Stimulated activated CD8-positive, alpha-beta memory T cell treated with anti-CD3 and anti-CD28 coated beads, Interleukin-7, amount 100 ng/mL, for 4 hours (primary cell): ENCODE data around the gene KRT35.
"Not testable (repeated sequence)": the region's sequence is repeated elsewhere in the genome, so short reads cannot be mapped to it uniquely, and the experiment has no call there.

ENCODE experiments used
- DNase-seq, 2 donors: peaks; one replicate each; pipeline ENCODE4 v3.0.0-alpha.2; 2020; ENCODE audit warnings: low read depth in 2 of 2

KRT35 gene

DNA sequence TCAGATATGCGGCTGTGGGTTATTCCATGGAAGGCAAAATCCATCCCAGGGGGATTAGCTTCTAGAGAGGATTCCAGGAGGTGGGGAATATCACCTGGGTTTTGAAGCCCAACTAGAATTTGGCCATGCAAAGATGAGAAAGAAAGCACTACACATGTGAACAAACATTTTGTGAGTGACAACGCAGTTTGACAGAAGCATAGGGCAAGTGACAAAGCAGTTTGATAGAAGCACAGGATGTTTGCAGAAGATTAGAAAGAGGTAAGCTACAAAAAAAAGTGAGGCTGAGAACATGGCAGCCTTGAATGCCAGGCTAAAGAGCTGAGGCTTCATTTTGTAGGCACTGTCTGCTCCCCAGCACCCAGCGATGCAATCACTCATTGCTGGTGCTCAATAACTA lies 27.9 kb downstream of the KRT35 start:
- no peak for DNase-seq

DNA sequence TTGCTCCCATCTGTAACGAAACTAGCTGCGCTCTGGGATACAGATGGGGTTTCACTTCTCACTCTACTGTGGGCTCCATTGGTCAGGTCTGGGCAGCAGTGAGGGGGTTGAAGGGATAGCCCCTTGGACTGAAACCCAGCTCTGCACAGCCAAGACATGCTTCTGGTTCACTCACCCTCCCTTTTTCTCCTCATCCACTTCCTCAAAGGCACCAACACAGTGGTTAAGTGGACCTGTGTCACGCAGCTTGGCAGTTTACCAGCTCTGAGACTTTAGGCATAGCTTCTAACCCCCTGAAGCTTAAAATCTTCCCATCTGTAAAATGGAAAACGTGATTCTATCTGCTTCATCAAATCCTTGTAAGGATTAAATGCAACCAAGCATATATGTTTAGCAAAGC lies 28.7 kb downstream of the KRT35 start:
- DNase-seq, result no peak

DNA sequence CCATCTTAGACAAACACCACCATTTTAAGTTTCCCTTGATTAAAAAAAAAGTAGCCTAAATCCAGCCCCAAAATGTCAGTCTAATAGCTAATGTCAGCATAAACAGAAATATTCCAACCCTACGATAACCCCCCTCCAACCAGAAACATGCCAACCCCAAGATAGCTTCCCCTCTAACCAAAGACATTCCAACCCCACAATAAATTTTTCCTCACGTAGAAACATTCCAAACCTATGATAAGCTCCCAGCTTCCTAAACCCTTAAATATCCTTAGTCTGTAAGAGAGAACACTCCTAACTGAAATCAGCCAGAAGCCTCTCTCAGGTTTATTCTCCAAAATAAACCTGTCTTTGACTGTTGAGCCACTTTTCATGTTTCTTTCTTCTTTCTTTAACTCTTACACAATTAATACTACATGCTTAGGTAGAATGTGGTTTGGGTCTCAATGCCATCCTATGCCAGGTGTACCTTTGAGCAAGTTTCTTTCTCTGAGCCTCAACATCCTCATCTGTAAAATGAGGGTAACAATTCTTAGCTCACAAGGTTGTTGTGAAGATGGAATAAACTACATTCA lies 29.7 kb downstream of the KRT35 start:
- DNase-seq, result no peak

DNA sequence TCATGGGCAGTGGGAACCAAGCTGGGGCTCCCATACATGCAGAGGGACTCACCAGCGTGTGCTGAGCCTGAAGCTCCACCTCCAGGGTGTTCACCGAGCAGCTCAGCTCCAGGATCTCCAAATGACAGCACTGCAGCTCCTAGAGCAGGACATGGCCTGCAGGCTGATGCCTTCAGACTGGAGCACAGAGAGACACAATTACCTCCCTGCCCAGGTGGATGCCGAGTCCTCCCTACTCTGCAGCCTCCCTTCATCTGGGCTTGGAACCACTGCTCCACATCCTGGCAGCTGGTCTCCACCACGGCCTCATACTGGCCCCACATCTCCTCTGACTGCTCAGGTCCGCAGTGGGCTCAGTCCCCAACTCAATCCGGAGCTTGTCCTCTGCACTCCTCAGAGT lies 31.9 kb downstream of the KRT35 start:
- no peak for DNase-seq

DNA sequence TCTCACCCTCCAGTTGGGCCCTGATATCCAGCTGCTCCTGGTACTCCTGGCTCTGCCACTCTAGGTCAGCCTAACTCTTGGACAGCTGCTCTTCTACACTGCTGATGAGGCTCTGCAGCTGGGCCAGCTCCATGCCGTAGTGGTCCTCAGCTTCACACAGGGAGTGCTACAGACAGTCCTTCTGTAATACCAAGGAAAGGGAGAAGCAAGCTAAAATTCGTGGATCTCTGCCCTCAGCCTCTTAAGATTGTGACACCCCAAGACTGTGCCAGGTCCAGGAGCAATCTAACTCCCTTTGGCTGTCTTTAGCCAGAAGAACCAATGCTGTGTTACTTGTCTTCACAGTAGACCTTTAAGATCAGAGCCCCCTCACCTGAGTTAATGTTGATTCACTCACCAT lies 32.4 kb downstream of the KRT35 start:
- no peak for DNase-seq

DNA sequence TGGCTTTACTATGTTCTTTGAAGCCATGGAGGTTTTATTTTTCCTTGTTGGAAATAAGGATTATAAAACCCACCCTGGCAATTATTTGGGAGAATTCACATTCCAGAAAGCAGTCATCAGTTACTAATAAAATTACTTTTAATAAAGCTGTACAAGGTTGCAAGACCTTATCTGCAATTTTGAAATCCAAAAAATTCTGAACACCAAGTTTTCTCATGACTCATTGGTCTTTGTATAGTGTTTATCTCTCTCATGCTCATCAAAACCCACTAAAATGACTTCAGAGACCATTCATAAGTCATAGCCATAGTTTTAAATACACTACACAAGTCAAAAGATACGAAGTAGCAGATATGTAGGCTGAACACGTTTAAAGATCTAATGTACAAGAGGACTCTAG lies 34.1 kb downstream of the KRT35 start:
- no peak for DNase-seq

DNA sequence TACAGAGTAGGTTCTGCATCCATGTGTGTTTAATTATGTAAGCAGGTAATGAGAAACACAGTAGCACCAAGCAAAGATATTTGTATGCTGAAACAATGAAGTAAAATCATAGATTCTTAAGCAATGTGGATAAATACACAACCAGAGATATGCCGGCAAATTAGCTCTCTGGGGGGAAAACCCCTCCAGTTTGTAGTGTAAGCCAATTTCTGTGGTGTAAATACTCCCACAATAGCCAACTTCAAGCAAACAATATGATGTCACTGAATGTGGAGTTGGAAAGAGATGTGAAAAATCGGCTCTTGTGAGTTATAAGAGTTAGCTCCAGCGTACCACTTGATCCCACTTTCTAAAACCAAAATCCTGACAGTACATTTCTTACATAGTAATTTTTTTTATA lies 36.3 kb downstream of the KRT35 start:
- no peak for DNase-seq

DNA sequence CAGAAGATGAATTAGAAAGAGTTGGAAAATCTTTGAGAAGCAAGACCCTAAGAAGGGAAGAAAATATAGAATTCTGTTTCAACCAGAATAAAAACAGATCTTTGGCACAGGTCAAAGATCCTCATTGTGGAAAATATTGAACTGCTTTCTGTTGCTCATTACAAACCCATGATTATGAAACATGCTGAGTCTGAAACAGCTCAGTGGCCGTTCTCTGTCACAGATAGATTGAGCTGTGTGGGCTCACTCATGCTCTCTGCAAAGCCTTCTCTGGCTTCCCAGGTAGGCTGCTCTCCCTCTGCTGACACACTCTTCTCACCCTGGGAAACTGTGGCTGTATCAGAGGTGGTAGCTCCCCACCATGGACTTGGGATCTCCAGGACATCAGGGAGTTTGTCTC lies 36.8 kb downstream of the KRT35 start:
- DNase-seq, result no peak

DNA sequence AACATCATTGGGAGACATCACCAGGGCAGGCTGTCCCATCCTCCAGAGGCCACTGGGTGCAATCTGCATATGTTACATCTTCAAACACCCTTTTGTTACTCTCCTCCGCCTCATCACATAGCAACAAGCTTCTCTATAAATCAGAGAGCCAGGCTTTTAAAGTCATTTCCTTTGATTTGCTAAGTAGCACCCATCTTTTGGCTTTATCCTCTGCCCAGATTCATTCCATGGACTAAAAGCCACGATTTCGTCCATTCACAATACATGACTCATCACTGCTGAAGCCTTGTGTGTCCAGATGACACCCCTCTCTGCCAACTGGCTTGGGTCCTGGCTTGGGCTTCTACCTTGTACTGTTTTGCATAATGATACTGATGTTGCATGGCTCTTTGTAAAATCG lies 38.2 kb downstream of the KRT35 start:
- no peak for DNase-seq

DNA sequence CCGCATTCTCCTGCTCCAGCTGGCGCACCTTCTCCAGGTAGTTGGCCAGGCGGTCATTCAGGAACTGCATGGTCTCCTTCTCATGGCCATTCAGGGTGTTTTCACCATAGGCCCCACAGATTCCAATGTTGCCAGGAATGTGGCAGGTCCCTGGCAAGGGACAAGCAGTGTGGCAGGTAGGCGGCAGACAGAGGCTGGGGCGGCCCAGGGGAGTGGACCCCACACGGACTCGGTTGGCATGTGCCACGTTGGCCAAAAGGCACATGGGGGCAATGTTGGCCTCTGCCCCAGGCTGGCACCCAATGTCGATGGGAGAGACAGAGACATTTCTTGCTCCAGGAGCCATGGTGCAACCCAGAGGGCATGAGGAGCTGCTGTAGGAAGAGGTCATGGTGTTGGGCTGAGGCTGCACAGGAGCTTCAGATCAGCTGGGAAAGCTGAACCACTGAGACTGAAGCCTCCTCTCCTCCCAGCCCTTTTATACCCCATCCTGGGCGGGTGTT lies 40.4 kb downstream of the KRT35 start, which contains the start of gene KRT38:
Gene KRT38 (minus strand): TSS at position 453 of the 503 bp plus-strand sequence. CDS start 62 bp downstream, at position 391.
- DNase-seq, result no peak

DNA sequence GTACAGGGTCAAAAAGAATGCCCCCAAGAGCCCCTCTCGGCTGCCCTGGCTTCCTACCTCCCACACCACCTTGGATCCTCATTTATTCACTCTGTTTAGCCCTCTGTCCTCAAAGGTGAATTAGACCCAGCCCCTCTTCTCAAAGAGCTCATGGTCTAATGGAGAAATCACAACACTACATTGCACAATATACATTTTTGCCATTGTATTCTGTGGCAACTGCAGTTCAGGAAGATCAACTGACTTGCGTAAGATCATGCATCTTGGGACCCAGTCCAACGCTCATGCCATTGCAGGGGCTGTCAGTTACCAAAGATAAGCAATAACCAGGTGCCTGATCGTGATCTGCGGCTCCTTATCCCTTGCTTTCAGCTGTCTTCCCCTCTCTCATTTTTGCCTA lies 41.6 kb downstream of the KRT35 start:
- no peak for DNase-seq

DNA sequence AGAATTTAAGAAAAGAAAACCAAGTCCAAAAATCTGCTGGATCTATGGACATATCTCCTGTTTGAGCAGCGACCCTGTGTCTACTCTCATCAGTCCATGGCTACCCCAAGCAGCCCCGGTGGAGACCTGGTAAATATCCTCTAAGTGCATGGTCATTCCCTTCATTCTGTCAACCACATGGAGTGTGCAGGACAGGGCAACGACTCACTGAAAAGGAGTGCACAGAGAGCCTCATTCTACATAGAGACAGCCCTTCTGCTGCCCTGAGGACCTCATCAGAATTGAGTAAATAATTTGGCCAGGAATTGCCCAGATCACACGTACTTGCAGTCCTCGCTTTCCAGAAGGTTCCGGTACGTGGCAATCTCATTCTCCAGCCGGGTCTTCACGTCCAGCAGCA lies 43.2 kb downstream of the KRT35 start:
- DNase-seq, result no peak

DNA sequence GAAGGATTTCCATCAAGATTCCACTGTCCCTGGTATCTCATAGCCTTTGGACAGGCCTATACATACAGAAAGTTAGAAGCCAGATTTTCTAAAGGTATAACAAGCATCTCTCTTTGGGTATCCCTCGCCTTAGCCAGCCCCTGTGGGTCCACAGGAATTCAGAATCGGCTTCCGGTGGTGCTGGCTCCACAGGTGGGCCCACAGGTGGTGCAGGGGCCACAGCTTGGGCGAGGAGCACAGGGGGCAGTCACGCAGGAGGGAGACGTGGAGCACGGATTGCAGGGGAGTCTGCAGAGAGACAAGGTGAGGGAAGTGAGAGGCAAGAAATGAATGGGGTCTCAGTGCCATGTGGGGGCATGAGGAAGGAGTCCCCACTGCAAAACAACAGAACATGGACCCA lies 43.7 kb downstream of the KRT35 start:
- DNase-seq, result no peak

DNA sequence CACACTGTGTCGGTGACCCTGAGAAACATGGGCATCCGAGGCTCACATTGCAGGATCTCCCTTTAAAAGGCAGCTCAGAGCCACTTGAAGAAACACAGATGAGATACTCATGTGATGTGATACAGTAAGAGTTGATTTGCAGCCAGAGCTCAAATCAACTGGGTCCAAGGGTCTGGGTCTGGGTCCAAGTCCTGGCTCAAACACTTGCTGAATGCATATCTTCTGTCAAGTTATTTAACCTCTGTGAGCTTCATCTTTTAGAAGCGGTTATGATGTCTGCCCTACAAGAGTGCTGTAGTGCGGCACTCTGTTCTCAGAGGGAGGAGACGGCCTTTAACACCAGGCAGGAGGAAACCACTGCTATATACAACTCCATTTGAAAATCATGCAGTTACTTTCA lies 46.5 kb downstream of the KRT35 start:
- DNase-seq, result no peak

DNA sequence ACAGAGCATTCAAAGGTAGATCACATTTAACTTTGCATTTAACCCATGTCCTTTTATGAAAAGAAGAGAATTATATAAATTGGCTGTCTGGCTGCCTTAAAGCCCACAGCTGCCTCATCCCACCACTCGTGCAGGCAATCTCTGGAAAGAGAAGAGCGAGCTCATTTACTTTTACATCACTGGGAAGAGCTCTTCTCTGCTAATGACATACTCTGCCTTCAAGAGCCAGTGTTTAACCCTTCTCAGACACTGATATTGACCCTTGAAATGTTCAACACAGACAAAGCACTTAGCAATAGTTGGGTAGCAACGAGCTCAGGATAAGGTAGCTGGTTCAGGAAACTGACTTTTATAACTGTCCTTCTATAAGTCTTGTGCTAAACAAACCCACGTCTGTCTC lies 46.9 kb downstream of the KRT35 start:
- DNase-seq, result no peak

DNA sequence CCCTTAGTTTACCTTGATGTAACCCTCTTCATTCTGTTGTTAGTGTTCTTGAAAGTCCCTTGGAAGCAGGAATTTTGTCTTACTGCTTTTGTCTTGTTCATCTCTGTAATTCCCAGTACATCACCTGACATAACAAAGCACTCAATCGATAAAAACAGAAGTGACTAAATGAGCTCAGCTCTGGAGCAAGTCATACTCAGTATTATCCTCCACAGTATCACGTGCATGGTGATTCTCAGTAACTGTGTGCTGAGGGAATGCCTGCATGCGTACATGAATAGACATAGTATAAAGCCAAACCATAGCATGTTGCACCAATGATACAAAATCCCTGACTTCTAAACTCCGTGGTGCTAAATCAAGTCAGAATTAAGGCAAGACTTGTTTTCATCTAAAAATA lies 47.4 kb downstream of the KRT35 start:
- no peak for DNase-seq

DNA sequence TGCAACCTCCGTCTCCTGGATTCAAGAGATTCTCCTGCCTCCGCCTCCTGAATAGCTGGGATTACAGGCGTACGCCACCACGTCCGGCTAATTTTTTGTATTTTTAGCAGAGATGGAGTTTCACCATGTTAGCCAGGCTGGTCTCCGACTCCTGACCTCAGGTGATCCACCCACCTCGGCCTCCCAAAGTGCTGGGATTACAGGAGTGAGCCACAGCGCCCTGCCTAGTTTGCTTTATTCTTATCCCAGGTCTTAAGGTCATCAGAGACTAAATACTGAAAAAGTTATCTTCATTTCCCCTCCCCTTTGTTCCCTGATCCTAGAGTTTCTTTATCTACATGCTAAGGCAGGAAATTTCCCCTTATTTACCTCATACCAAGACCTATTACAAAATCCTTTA lies 50.6 kb downstream of the KRT35 start:
- not testable (repeated sequence) for DNase-seq

DNA sequence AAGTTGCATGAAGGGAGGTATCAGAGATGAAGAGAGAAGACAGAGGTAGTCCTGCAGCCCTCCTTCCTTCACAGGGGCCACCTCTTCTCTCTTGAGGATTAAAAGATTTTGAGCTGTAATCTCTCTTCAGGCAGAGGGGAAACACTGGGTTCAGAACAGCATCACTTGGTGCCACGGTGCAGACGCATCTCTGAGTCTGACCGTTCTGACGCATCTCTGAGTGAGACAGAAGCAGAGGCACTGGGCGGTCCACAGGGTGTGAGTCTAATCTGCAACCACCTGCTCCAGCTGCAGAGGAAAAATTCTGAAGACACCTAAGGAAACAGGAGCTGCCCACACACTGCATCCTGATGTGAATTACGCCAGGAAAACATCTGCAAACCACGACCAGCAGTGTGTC lies 51.3 kb downstream of the KRT35 start:
- DNase-seq, result no peak

DNA sequence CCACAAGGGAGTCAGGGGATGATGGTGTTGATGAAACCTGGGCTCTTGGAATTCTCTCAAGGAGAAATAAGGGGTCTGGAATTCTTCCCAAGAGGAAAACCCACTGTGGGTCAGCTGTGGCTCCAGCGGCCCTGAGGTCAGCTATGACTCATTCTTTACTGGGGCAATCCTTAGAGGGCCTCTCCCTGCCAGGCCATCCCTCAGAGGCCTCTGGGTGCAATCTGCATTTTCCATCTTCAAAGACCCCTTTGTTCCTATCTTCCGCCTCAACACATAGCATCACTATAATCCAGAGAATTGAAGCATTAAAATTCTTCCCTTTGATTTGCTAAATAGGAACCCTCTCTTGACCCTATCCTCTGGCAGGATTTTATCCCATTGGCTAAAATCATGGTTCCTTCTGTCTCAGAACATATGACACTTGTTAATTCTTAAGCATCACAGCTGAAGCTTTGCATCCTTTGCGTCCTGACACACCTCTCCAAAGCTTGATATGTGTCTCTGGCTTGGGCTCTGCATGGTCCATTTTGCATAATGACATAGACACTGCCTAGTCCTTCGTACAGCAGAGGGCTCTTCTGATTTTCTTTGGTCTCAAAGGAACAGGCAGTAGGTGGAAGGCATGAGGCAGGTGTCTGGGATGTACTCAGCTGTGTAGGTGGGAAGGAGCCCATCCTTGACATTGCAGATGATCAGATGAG lies 52.2 kb downstream of the KRT35 start:
- DNase-seq, result no peak
